HepG2 (cell line): ENCODE measurements around the gene RHBDD1. TPM values are rescaled to one million over a fixed set of nuclear protein-coding genes. Genes with fewer than 3 reads are reported as not detected.

Source experiments
- ATAC-seq: fragments of 200-7000 bp; cut with Tn5 transposase; 3 replicates; pipeline ENCODE4 v1.9.1; 2020; ENCODE audit warnings: mild to moderate bottlenecking, moderate library complexity
- BruUV-seq: library from RNA; stranded (reverse); fragments of 400-500 nt; replicated peaks from 2 replicates; lab custom pipeline; 2021; lab: Mats Ljungman, UMichigan
- CTCF ChIA-PET: fragments of 300-600 bp; formaldehyde crosslinking; extraction: SDS; loops from one replicate; lab custom pipeline; 2021; ENCODE audit warnings: low total read pairs, inconsistent platforms, low intra/inter-chr PET ratio; lab: Yijun Ruan, JAX
- POLR2A ChIA-PET: fragments of 350-600 bp; sonication (Branson Sonifier 250); formaldehyde crosslinking; loops from one replicate; lab custom pipeline; 2020; ENCODE audit warnings: antibody characterized with exemption, inconsistent platforms; lab: Yijun Ruan, JAX
- DNase-seq: peaks from one replicate; pipeline ENCODE4 v3.0.0-alpha.2; 2015; ENCODE audit warnings: low spot score
- FAIRE-seq: peaks from 3 replicates; lab custom pipeline; 2011; peaks lifted over from hg19 to GRCh38; lab: Jason Lieb, UNC
- H2AFZ ChIP-seq: one replicate; pipeline ENCODE4 v1.6.1; 2011; ENCODE audit warnings: low read length, inconsistent platforms
- H3K27ac ChIP-seq: fragments of 300-600 bp; 3 replicates; pipeline ENCODE4 v1.8.0; 2011; ENCODE audit warnings: mixed run types, mild to moderate bottlenecking, mixed read lengths, low read length, inconsistent platforms; ENCODE audit not compliant: insufficient read depth; ENCODE audit errors: extremely low read length
- H3K27me3 ChIP-seq, 2 experiments: fragments of 200-600 bp in 1 of 2; 2 replicates in 1 of 2; 3 replicates in 1 of 2; pipeline versions ENCODE4 v1.6.0 to v1.8.0; 2011; ENCODE audit warnings: low read length in 2 of 2, mild to moderate bottlenecking in 2 of 2, moderate library complexity in 2 of 2, inconsistent platforms in 1 of 2; ENCODE audit not compliant: insufficient read depth in 2 of 2, control insufficient read depth in 1 of 2
- H3K36me3 ChIP-seq, 2 experiments: fragments of 200-600 bp in 1 of 2; replicated peaks in 1 of 2; 2 replicates in 1 of 2; 3 replicates in 1 of 2; pipeline versions ENCODE4 v1.5.1 to v1.8.0; 2011; ENCODE audit warnings: low read length in 2 of 2, inconsistent platforms in 1 of 2; ENCODE audit not compliant: insufficient read depth in 2 of 2, control insufficient read depth in 1 of 2
- H3K4me1 ChIP-seq: 2 replicates; pipeline ENCODE4 v1.5.1; 2012; ENCODE audit warnings: low read length, inconsistent platforms; ENCODE audit not compliant: insufficient read depth
- H3K4me2 ChIP-seq: 2 replicates; pipeline ENCODE4 v1.6.0; 2011; ENCODE audit warnings: low read depth, low read length, inconsistent platforms
- H3K4me3 ChIP-seq, 3 experiments: fragments of 200-600 bp in 1 of 3; sonication (generic), shearing (Covaris generic) in 1 of 3; replicated peaks in 1 of 3; 2 replicates each; pipeline ENCODE4 v1.5.1; 2011 to 2016; ENCODE audit warnings: low read length in 3 of 3, inconsistent platforms in 2 of 3, low read depth in 2 of 3, mild to moderate bottlenecking in 2 of 3, control low read depth in 1 of 3, mixed read lengths in 1 of 3; ENCODE audit not compliant: insufficient read depth in 1 of 3
- H3K79me2 ChIP-seq: one replicate; pipeline ENCODE4 v1.6.1; 2011; ENCODE audit warnings: low read length, inconsistent platforms; ENCODE audit not compliant: insufficient read depth
- H3K9ac ChIP-seq: 2 replicates; pipeline ENCODE4 v1.6.0; 2011; ENCODE audit warnings: mild to moderate bottlenecking, low read depth, low read length, inconsistent platforms; ENCODE audit not compliant: insufficient read depth
- H3K9me3 ChIP-seq: 2 replicates; pipeline ENCODE4 v1.5.1; 2012; ENCODE audit warnings: mild to moderate bottlenecking, low read length
- H4K20me1 ChIP-seq: 2 replicates; pipeline ENCODE4 v1.6.0; 2011; ENCODE audit warnings: inconsistent platforms, mild to moderate bottlenecking, low read length, moderate library complexity; ENCODE audit not compliant: insufficient read depth
- HBP1 ChIP-seq: IDR thresholded peaks from 2 replicates; pipeline ENCODE4 v1.6.1; 2016; ENCODE audit warnings: low read depth, control low read depth
- PCBP1 ChIP-seq: fragments of 200-400 bp; formaldehyde crosslinking; IDR thresholded peaks from 2 replicates; pipeline ENCODE4 v1.6.1; 2017; ENCODE audit warnings: mild to moderate bottlenecking, low read depth, low read length, borderline replicate concordance
- RBFOX2 ChIP-seq: fragments of 200-400 bp; formaldehyde crosslinking; IDR thresholded peaks from 2 replicates; pipeline ENCODE4 v1.6.1; 2017; ENCODE audit warnings: low read depth, mild to moderate bottlenecking, low read length
- RELA ChIP-seq: sonication (generic); formaldehyde crosslinking; IDR thresholded peaks from 2 replicates; pipeline ENCODE4 v1.4.0; 2020; ENCODE audit warnings: missing genetic modification reagents
- THAP9 ChIP-seq: sonication (generic); formaldehyde crosslinking; IDR thresholded peaks from 2 replicates; pipeline ENCODE4; 2020; ENCODE audit warnings: missing genetic modification reagents, mild to moderate bottlenecking, borderline replicate concordance
- THRA ChIP-seq: sonication (generic); formaldehyde crosslinking; IDR thresholded peaks from 2 replicates; pipeline ENCODE4 v1.4.0; 2020; ENCODE audit warnings: missing genetic modification reagents, borderline replicate concordance
- ZFP62 ChIP-seq: sonication (generic); formaldehyde crosslinking; IDR thresholded peaks from 2 replicates; pipeline ENCODE4 v1.4.0; 2020; ENCODE audit warnings: missing genetic modification reagents
- ZNF138 ChIP-seq: sonication (generic); formaldehyde crosslinking; IDR thresholded peaks from 2 replicates; pipeline ENCODE4 v1.5.0; 2020; ENCODE audit warnings: mild to moderate bottlenecking, low read depth, missing genetic modification reagents
- ZNF543 ChIP-seq: sonication (generic); formaldehyde crosslinking; IDR thresholded peaks from 2 replicates; pipeline ENCODE4 v1.4.0; 2020; ENCODE audit warnings: mild to moderate bottlenecking, missing genetic modification reagents
- ZNF766 ChIP-seq: sonication (generic); formaldehyde crosslinking; IDR thresholded peaks from 2 replicates; pipeline ENCODE4 v1.5.0; 2020; ENCODE audit warnings: missing genetic modification reagents, borderline replicate concordance
- whole genome bisulfite sequencing: methylation state at CpG from one replicate; pipeline ENCODE4 v1.1.6; 2017; ENCODE audit warnings: low lambda C conversion rate; 5-methylcytosine and 5-hydroxymethylcytosine counted together
- in situ Hi-C: cut with HindIII; loops from 2 replicates; pipeline ENCODE4 v1.10.0; 2017; ENCODE audit warnings: low pct_unique_long_range_greater_than_20kb; ENCODE audit not compliant: extremely low pct_ligation_motif_present
- intact Hi-C: fragments of 100-400 bp; cut with micrococcal nuclease; formaldehyde crosslinking; loops from one replicate; pipeline ENCODE4 v1.10.0; 2022; ENCODE audit not compliant: unreplicated experiment
- polyA plus RNA-seq, 8 experiments: library from polyadenylated mRNA; depleted of rRNA in 3 of 8; stranded (reverse) in 7 of 8; unstranded in 1 of 8; fragments of >200 nt; fragmentation: Illumina TruSeq in 4 of 8; extraction: Trizol in 4 of 8; gene quantifications; 2 replicates each; pipeline versions ENCODE4 v1.2.1 to v1.2.3, GENCODE V29; 2011 to 2016; ENCODE audit warnings: low read depth in 4 of 8, missing spikeins in 1 of 8, mixed read lengths in 1 of 8; ENCODE audit not compliant: insufficient read depth in 1 of 8
- total RNA-seq, 5 experiments: library from RNA; depleted of rRNA; stranded (reverse); fragments of >200 nt; fragmentation: Illumina TruSeq; extraction: Trizol; gene quantifications; 2 replicates each; pipeline ENCODE4 v1.2.3, GENCODE V29; 2016; ENCODE audit warnings: low read depth in 1 of 5
- TF ChIP-seq, protein P1 (sequence below): sonication (generic); formaldehyde crosslinking; IDR thresholded peaks from 2 replicates; pipeline ENCODE4 v1.4.0; 2020; ENCODE audit warnings: mild to moderate bottlenecking, missing genetic modification reagents

RHBDD1 gene
- total and polyA plus RNA-seq, 2 of the 13 experiments (the other 11 are each of a cell fraction or from before 2014, with no cell fraction given) = 8.2 to 9.5 TPM

DNA sequence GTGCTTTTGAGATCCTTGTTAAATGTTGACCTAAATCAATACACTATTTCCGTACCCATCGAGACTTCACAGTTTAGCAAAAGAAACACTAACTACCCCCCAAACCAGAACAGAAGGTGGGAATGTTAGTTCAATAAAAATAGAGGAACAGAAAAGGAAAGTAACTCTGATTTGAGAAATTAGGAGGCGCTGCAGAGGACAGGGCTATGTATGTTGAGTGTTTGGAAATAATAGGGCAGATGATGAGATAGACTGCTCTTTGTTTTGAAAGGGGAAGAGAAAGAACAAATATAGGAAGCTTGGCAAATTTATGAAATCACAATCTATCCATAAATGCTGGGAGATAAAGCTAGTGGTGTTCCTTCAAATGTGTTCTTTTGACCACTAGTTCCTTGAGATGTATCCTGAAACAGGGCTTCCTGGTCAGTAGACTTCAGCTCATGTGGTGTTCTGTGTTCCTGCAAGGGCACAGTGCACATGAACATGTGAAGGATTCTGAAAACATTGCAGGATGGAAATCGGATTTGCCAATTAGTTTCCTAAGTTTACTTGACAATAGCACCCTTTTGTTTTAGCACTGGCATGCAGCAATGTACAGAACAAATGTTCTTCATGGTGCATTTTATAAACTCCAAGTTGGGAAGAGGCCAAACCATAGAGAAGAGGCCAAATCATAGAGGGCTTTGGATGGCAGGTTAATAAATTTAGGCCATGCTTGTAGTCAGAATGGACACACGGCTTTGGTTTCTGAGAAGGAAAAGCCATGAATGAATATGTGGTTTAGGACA is 39.8 kb downstream of the RHBDD1 start:
- FAIRE-seq = no peak
- no peak for ATAC-seq
- ChIA-PET POLR2A (no interaction called here), CTCF (no interaction called here)
- Histone ChIP-seq H3K9me3 (no peaks in the 10 kb centered on the region), H3K9ac (no peak overlapping the region), H3K79me2 (no peaks in the 10 kb centered on the region), H3K27ac (no peak overlapping the region), H3K27me3 (no peaks in the 10 kb centered on the region), H3K36me3 (no peaks in the 10 kb centered on the region)
- BruUV-seq = no TSS peak
- DNase-seq = no peak
- in situ Hi-C loops = no loop called here
- 75% methylated on average over 5 of the region's 5 CpGs for WGBS
- TF ChIP-seq ZNF138 (CRISPR knock-in tag) = no peak
- TF ChIP-seq, protein P1, sequence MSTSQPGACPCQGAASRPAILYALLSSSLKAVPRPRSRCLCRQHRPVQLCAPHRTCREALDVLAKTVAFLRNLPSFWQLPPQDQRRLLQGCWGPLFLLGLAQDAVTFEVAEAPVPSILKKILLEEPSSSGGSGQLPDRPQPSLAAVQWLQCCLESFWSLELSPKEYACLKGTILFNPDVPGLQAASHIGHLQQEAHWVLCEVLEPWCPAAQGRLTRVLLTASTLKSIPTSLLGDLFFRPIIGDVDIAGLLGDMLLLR (CRISPR knock-in tag) = no peak
- TF ChIP-seq, all 625 proteins: peak for 0
- H3K4me3 ChIP-seq = no peak overlapping the region
- H2AFZ ChIP-seq = no peak overlapping the region
- no peak overlapping the region for H3K4me2 ChIP-seq
- intact Hi-C loops = no loop called here
- no peaks in the 10 kb centered on the region for H3K4me1 ChIP-seq
- H4K20me1 ChIP-seq = no peaks in the 10 kb centered on the region

GRCh38 chr2:226877491-226877890 is 41.6 kb downstream of the RHBDD1 start:
- Histone ChIP-seq H3K9me3 (no peaks in the 10 kb centered on the region), H3K27ac (no peak overlapping the region), H3K27me3 (no peaks in the 10 kb centered on the region), H2AFZ (no peak overlapping the region), H3K36me3 (no peaks in the 10 kb centered on the region), H3K4me1 (no peaks in the 10 kb centered on the region), H4K20me1 (no peaks in the 10 kb centered on the region), H3K4me3 (no peak overlapping the region), H3K9ac (no peak overlapping the region), H3K79me2 (no peaks in the 10 kb centered on the region), H3K4me2 (no peak overlapping the region)
- no TSS peak for BruUV-seq
- 77% methylated on average over 3 of the region's 3 CpGs for WGBS
- intact Hi-C loops (no loop called here), in situ Hi-C loops (no loop called here)
- no peak for ATAC-seq
- DNase-seq = no peak
- POLR2A ChIA-PET = interaction anchor here (0.7 kb wide), 1 partner anchor 832 kb away, joined by 5 read pairs; no protein-coding TSS in a partner anchor
- CTCF ChIA-PET = no interaction called here
- peak; percentile 34 for FAIRE-seq
- TF ChIP-seq ZNF766 (CRISPR knock-in tag) (no peak), THAP9 (CRISPR knock-in tag) (no peak), ZNF543 (CRISPR knock-in tag) (no peak), RBFOX2 (no peak), HBP1 (no peak), THRA (no peak), PCBP1 (no peak), ZFP62 (no peak), RELA (no peak)
